GM12873 (cell line): Measurements from ENCODE around the gene LRRC7.

Experiments used
- CTCF ChIP-seq: IDR thresholded peaks from 2 replicates; pipeline ENCODE4 v1.5.1; 2012; ENCODE audit warnings: low read depth, mild to moderate bottlenecking, moderate library complexity, low read length, control low read depth; ENCODE audit not compliant: insufficient read depth; ENCODE audit errors: missing control alignments

The LRRC7 gene

GRCh38 chr1:70041317-70042045, 473.8 kb downstream of the LRRC7 start:
- TF ChIP-seq CTCF, result no peak

DNA sequence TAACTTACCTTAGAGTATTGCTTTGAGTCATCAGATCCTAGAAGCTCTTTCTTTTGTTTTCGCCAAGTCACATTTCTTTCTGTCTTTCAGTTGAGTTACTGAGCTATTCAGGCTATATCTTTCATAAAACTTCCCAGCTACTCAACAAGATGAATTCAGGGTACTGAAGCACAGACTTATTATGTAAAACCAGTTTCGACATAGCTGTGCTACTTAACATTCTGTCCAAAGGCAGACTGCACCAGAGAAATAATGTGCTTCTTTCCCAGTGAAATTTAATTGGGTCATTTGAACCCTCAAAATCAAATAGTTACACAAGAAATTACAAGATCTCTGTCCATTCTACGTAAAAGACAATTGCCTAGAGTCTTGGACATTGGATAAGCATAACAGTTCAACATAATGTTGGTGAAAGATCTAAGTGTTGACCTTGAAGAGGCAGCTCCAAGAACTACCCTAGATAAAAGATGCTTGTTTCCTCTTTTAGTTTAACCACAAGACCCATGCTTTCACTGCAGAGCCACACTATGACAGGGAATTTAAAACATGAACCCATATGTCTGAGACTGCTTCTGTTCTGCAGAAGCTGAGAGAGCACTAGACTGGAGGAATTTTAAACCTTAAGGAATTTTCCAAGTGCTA, 474.5 kb downstream of the LRRC7 start:
- no peak for TF ChIP-seq CTCF

- TF ChIP-seq CTCF, result no peak
These were observed 476.1 kb downstream of the LRRC7 start for GRCh38 chr1:70043804-70044203.

GRCh38 chr1:70044832-70045231, 477.1 kb downstream of the LRRC7 start:
- TF ChIP-seq CTCF, result no peak

DNA sequence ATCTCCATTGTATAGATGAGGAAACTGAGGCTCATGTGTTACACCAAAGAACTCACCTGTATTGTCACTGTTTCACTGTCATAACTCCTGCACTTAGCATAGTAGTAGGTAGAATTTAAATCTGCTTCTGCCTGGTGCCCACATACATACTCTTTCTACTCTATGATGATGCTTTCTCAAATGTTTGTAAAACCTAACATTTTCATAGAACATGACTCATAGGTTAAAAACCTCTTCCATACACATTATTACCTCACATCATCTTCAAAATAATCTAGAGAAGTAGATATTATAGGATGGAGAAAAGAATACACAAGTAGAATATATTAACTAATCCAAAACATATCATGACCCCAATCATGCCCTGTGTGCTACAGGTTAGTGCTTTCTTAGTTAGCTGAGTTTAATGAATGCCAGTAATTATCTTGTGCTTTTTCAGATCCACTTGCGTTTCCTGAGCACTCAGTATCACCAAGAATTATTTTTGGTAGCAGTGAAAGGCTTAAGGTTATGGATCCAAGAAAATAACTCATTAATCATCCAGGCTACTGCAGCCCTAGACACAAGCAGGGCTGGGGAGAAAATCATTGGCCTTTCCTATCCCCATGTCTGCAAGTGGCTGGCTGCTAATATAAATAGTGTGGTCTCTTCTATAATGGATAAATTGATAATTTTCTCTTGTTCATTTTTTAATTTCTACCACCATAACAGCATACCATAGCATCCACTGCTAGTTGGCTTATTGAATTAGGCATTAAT, 480.8 kb downstream of the LRRC7 start:
- no peak for TF ChIP-seq CTCF

GRCh38 chr1:70051926-70052325, 484.2 kb downstream of the LRRC7 start:
- no peak for TF ChIP-seq CTCF

- no peak for TF ChIP-seq CTCF
These were observed 489.8 kb downstream of the LRRC7 start for GRCh38 chr1:70057500-70057899.
